HCEC 1CT (cell line): ENCODE measurements around the gene TJP1.
"Not testable (repeated sequence)": the region's sequence is repeated elsewhere in the genome, so short reads cannot be mapped to it uniquely, and the experiment has no call there.

Experiments
- DNase-seq: peaks from one replicate; pipeline ENCODE4 v3.0.0-alpha.2; 2017

The TJP1 gene

GRCh38 chr15:29795610-29796009 lies 26.7 kb downstream of the TJP1 start:
- no peak for DNase-seq

DNA sequence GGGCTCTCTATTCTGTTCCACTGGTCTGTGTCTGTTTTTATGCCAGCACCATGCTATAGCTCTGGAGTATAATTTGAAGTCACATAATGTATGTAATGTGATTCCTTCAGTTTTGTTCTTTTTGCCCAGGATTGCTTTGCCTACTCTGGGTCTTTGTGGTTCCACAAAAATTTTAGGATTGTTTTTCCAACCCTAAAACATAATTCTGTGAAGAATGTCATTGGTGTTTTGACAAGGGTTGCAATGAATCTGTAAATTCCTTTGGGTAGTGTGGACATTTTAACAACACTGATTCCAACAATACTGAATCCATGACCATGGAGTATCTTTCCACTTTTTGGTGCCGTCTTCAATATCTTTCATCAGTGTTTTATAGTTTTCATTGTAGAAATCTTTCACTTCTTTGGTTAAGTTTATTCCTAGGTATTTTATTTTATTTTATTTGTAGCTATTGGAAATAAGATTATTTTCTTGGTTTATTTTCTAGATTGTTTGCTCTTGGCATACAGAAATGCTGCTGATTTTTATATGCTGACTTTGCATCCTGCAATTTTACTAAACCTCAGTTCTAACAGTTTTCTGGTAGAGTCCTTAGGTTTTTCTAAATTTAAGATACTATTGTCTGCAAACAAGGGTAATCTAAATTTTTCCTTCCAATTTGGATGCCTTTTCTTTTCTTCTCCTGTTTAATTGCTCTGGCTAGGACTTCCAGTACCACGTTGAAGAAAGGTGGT lies 29.7 kb downstream of the TJP1 start:
- no peak for DNase-seq

- DNase-seq, result no peak
These were observed 31.7 kb downstream of the TJP1 start for GRCh38 chr15:29790607-29791006.

DNA sequence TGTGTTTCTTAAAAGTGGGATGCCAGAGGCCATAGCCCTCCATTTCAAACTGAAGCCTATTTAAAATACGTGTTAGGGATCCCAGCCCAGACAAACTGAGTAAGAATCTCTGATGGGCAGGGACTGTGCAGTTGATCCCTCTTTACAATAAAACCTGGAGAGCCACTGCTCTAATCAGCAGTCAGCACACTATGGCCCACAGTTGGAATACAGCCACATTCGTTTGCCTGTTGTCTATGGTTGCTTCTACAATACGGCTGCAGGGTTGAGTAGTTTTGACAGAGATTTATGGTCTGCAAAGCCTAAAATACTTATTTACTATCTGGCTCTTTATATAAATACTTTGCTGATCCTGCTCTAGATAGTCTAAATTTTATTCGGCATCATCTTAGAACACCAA lies 32.4 kb downstream of the TJP1 start:
- DNase-seq, result no peak

GRCh38 chr15:29788433-29789034 lies 33.7 kb downstream of the TJP1 start:
- peak; percentile 17 for DNase-seq

DNA sequence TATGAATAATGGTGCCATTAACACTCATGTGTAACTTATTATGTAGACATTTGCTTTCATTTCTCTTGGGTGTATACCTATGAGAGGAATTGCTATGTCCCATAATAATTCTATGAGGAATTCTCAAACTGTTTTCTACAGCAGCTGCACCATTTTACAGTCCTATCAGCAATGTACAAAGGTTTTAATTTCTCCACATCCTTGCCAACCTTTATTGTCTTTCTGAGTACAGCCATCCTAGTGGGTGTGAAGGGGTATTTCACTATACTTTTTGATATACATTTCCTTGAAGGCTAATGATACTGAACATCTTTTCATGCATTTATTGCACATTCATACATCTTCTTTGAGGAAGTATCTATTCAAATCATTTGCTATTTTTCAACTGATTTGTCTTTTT lies 34.5 kb downstream of the TJP1 start:
- DNase-seq, result no peak

DNA sequence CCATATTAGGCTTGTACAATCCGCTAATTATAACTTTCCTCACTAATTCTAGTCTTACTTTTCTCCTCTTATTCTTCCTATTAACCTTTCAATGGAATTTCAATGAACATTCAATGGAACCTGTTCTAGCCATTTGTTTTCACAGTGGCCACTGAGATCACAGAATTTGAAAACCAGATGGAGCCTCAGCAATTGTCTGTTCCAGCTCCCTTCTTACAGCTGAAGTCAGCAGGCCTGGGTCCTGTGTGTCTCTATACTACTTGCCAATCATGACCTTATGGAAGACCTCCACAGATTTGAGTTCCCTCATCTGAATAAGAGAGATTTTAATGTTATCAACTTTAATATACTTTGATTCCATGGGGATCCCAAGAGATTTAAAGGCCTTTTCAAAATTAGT lies 36.6 kb downstream of the TJP1 start:
- DNase-seq, result no peak

DNA sequence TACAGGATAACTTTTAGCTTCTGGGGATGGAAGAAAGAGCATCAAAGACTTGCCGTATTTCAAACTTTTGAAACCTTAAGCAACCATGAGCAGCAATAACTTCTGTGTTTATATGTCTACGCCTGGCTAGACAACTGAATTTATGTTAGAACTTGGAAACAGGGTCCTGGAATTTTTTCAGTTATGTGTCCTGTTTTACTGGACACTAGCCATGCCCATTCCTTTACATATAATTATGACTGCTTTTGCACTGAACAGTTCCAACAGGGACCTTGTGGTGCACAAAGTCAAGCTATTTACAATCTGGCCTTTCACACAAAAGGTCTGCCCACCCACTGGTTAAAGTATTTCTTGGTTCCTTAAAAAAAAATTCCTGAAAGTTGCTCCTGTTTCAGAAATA lies 37.1 kb downstream of the TJP1 start:
- no peak for DNase-seq

- DNase-seq, result peak; percentile 58
These were observed 37.9 kb downstream of the TJP1 start for GRCh38 chr15:29784413-29784812.

DNA sequence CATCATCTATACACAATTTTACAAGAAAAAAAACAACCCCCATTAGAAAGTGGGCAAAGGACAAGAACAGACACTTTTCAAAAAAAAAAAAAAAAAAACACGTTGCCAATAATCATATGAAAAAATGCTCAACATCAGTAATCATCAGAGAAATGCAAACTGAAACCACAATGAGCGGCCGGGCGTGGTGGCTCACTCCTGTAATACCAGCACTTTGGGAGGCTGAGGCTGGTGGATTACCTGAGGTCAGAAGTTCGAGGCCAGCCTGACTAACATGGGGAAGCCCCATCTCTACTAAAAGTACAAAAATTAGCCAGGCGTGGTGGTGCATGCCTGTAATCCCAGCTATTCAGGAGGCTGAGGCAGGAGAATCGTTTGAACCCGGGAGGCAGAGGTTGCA lies 39.5 kb downstream of the TJP1 start:
- not testable (repeated sequence) for DNase-seq

- no peak for DNase-seq
These were observed 43.9 kb downstream of the TJP1 start for GRCh38 chr15:29778382-29778781.

DNA sequence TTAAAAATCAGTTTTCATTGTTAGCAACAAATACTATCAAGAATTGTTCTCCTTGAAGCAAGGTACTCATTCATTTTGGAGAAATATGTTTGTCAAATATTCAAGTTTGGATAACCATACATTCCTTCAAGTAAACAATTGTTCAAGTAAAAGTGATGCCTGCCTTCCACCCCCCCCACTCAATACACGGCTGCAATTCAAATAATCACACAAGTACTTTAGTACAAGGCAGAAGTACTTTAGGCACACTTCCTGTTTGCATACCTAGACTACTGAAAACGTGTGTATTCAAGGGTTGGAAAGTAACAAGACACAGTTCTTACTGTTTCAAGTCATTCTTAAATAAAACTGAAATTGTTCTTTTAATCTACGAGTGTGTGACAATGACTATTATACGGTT lies 45.4 kb downstream of the TJP1 start:
- no peak for DNase-seq

DNA sequence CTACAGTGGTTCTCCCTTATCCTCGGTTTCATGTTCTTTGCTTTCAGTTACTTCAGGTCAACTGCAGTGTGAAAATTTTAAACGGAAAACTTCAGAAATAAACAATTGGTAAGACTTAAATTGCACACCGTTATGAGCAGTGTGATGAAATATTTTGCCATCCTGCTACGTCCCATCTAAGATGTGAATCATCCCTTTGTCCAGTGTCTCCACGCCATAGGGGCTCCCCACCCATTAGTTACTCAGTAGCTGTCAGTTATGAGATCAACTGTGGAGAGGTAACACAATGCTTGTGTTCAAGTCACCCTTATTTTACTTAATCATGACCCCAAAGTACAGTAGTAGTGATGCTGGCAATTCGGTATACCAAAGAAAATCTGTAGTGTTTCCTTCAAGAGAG lies 47.4 kb downstream of the TJP1 start:
- DNase-seq, result peak; percentile 72

DNA sequence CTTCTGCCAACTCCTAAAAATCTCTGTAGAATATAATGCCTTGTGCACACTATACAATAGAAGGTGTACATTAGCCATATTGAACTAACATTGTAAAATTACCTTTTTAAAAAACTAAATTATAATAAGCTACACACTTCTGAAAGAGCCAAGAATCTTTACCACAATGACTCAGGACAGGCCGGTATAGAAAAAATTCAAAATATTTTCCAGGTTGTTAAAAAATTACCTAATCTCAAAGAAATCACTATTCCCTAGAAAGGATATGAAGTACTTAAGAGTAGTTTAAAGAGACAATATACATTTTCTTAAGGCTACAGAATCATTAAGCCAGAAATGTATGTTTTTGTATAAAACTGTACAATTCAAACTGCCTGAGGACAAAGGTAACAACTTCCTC lies 48.5 kb downstream of the TJP1 start:
- peak; percentile 13 for DNase-seq

DNA sequence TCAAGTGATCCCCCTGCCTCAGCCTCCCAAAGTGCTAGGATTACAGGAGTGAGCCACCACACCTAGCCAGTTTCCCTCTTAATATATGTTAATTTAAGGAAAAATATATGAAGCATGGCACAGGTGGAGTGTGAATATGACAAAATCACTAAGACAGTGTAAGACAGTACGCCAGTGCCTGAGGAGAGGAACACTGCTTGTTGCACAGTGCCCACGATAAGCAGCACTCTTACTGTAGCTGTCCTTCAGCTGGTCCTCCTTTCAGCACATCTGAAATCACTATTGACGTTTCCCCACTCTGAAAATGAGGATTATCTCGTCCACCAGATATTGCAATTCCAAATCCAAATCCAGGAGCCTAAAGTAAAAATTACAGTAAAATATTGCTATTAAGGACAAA lies 49.3 kb downstream of the TJP1 start:
- no peak for DNase-seq

DNA sequence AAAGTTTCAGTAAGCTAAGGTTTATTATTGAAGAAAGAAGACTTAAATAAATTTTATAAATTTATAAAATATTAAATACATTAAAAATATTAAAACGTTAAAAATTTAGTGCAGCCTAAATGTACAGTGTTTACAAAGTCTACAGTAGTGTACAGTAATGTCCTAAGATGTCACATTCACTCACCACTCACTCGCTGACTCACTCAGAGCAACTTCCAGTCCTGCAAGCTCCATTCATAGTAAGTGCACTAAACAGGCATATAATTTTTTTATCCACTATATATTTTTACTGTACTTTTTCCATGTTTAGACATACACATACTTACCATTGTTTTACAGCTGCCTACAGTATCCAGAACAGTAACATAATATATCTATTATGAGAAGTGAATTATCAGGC lies 51.5 kb downstream of the TJP1 start:
- peak; percentile 42 for DNase-seq

GRCh38 chr15:29765898-29766527 lies 56.3 kb downstream of the TJP1 start:
- DNase-seq, result no peak

DNA sequence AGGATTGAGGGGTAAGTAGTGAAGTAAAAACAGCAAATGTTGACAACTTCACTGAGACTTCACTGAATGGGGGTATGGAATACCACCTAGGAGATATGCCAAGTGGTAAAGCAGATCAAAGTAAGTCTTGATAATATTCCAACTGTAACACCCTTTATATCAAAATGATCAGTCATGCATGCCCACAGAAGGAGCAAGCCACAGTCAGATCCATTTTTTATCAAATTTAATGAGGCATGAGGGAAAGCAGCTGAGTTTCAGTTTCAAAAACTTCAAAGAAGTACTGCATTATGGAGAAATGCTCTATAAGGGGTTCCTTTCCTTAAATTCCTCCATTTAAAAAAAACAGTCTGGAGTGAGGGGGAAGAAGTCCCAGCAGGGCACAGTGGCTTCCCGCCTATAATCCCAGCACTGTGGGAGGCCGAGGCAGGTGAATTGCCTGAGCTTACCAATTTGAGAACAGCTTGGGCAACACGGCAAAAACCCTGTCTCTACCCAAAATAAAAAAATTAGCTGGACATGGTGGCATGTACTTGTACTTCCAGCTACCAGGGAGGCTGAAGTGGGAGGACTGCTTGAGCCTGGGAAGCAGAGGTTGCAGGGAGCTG lies 56.9 kb downstream of the TJP1 start:
- no peak for DNase-seq

- DNase-seq, result no peak
These were observed 62.7 kb downstream of the TJP1 start for GRCh38 chr15:29759596-29759995.

GRCh38 chr15:29756358-29757267 lies 65.7 kb downstream of the TJP1 start:
- DNase-seq, result no peak

DNA sequence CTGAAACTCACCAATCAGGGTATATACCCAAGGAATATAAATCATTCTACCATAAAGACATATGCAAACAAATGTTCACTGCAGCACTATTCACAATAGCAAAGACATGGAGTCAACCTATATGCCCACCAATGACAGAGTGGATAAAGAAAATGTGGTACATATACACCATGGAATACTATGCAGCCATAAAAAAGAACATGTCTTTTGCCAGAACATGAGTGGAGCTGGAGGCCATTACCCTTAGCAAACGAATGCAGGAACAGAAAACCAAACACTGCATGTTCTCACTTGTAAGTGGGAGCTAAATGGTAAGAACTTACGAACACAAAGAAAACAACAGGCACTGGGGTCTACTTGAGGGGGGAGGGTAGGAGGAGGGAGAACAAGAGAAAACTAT lies 68.3 kb downstream of the TJP1 start:
- not testable (repeated sequence) for DNase-seq

DNA sequence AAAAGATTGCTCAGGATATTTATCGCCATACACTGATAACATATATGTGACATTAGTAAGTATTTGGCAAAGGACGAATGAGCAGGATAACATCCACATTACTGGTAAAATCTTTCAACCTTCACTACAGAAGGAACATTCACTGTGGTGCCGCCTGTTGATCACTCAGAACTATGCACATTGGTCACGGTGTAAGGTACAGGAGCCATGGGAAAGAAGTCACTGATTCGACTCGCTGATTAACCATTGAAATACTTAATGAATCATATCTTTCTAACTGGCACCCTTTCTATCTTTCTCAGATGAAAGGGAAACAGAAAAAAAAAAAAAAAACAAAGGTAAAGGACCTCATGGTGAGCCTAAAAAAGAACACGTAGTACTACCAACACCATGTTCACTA lies 68.8 kb downstream of the TJP1 start:
- no peak for DNase-seq

- DNase-seq, result no peak
These were observed 71.5 kb downstream of the TJP1 start for GRCh38 chr15:29750754-29751153.
